AG04449 (cell line): ENCODE results near the gene ASB15.

ENCODE experiments used
- CTCF ChIA-PET: fragments of 350-600 bp; formaldehyde crosslinking; extraction: SDS; loops from one replicate; lab custom pipeline; 2021; ENCODE audit warnings: antibody characterized with exemption; lab: Yijun Ruan, JAX
- POLR2A ChIA-PET: fragments of 400-600, 350-600 bp; formaldehyde crosslinking; extraction: SDS; loops from one replicate; lab custom pipeline; 2020; ENCODE audit warnings: antibody characterized with exemption, inconsistent platforms; lab: Yijun Ruan, JAX
- DNase-seq: peaks from one replicate; pipeline ENCODE4 v3.0.0-alpha.2; 2010; ENCODE audit warnings: low read depth, low spot score
- H3K4me3 ChIP-seq: 2 replicates; pipeline ENCODE4 v1.5.1; 2011; ENCODE audit warnings: low read depth, mild to moderate bottlenecking, control low read depth, low read length
- CTCF ChIP-seq: IDR thresholded peaks from one replicate; pipeline ENCODE4 v1.5.1; 2011; ENCODE audit warnings: mild to moderate bottlenecking, moderate library complexity, low read length, control low read depth, inconsistent platforms; ENCODE audit not compliant: insufficient read depth; ENCODE audit errors: missing control alignments

Gene ASB15

GRCh38 chr7:123581162-123581459 lies 20.5 kb upstream of the ASB15 start:
- ChIA-PET CTCF (interaction anchor here (0.7 to 3.1 kb wide), 11 partner anchors 8 to 1275 kb away, joined by 3 to 12 read pairs (median 6); no protein-coding TSS in a partner anchor), POLR2A (no interaction called here)
- DNase-seq, result no peak
- no peak overlapping the region for H3K4me3 ChIP-seq
- TF ChIP-seq CTCF, result no peak

- no peak for TF ChIP-seq CTCF
- no peak for DNase-seq
- CTCF ChIA-PET, result interaction anchor here (1.1 to 1.4 kb wide), 2 partner anchors 102 to 288 kb away, joined by 3 read pairs; no protein-coding TSS in a partner anchor
- H3K4me3 ChIP-seq, result no peak overlapping the region
- POLR2A ChIA-PET, result no interaction called here
Measured at GRCh38 chr7:123583821-123584220, 17.8 kb upstream of the ASB15 start.

- ChIA-PET CTCF (no interaction called here), POLR2A (no interaction called here)
- no peak for DNase-seq
- TF ChIP-seq CTCF, result no peak
- H3K4me3 ChIP-seq, result no peak overlapping the region
Measured at GRCh38 chr7:123588376-123588775, 13.2 kb upstream of the ASB15 start.

GRCh38 chr7:123594813-123595241 lies 6.8 kb upstream of the ASB15 start:
- CTCF ChIA-PET, result interaction anchor here (1.6 kb wide), 1 partner anchor 14 kb away, joined by 6 read pairs; no protein-coding TSS in a partner anchor
- POLR2A ChIA-PET, result no interaction called here
- TF ChIP-seq CTCF, result no peak
- no peak for DNase-seq
- H3K4me3 ChIP-seq, result no peak overlapping the region

DNA sequence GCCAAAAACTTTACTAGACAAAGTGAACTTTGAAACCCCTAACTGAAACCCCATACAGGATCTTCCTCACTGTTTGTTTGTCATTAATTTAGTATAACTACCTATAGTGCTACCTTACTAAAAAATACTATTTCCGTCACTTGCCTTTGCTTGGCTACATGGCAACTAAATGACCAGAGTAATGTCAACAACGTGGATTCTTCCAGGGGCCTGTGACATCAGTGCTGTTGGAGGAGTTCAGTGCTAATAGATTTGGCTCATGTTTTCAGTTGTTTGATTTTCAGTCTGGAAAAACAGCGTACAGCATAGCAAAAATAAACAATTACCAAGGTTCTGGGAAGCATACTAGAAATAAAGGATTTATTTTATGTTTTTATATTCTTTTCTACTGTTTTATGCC lies 3.0 kb upstream of the ASB15 start:
- TF ChIP-seq CTCF, result no peak
- CTCF ChIA-PET, result no interaction called here
- POLR2A ChIA-PET, result no interaction called here
- no peak overlapping the region for H3K4me3 ChIP-seq
- no peak for DNase-seq

DNA sequence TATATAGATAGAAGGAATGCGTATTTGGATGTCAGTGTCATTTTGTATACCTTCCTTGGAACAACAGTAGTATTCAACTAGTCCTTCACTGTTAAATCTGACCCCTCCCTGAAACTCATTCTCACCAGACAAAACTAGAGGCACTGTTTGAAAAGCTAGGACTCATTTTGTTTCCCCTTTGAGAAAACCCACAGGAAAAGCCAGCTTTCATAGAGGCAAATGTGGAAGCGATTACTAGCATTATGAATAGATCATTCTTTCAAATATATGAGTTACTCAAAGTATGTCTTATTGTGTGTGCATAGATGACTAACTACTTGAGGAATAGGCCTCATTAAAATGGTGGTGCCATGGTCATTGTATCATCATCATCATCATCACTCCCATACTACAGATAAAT lies 1.9 kb upstream of the ASB15 start:
- ChIA-PET CTCF (no interaction called here), POLR2A (no interaction called here)
- H3K4me3 ChIP-seq, result no peak overlapping the region
- TF ChIP-seq CTCF, result no peak
- no peak for DNase-seq
